Mammary epithelial cell (primary cell): Measurements from ENCODE around the gene NAT14.

Experiments
- EZH2 ChIP-seq: IDR thresholded peaks from 2 replicates; pipeline ENCODE4 v1.6.1; 2012; ENCODE audit warnings: low read length, inconsistent platforms, borderline replicate concordance
- TF ChIP-seq, protein P1 (sequence below), 2 donors: IDR thresholded peaks in 1 of 2; conservative IDR thresholded peaks in 1 of 2; 2 replicates each; pipeline ENCODE4 v1.5.1; 2011 to 2012; ENCODE audit warnings: inconsistent platforms in 2 of 2, low read length in 2 of 2, mild to moderate bottlenecking in 2 of 2, control low read depth in 1 of 2, low read depth in 1 of 2; ENCODE audit not compliant: insufficient read depth in 1 of 2; ENCODE audit errors: extremely low read depth in 1 of 2

DNA sequence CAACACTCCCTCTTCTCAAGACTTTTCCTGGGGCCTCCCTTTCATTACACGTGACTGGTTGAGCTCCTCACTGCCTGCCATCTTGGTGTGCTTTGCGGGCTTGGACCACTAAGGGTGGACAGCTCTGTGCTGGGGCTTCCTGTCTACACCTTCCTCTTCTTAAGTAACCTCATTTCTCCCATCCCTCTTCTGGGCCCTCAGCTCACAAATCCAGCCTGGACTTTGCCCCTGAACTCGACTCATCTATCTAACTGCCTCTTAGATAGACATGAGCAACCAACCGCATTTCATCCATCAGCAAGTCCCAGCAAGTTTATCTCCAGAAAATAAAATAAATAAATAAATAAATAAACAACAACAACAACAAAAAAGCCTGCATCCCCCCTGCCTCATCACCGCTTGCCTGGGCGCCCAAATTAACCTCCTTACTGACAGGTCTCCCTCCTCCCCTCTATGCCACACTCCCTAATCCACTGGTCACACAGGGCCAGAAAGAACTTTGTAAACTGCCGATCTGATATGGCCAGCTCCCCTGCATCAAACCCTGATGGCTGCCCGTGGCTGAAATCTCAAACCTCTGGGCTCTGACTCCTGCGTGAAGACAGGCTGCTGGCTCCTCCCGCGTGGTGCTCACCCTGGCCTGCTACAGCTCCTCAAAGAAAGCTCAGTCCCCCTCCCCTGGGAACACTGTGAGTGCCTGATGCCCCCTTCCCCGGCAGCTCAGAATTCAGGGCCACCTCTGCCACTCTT, 31.3 kb upstream of the NAT14 start:
- TF ChIP-seq, protein P1, sequence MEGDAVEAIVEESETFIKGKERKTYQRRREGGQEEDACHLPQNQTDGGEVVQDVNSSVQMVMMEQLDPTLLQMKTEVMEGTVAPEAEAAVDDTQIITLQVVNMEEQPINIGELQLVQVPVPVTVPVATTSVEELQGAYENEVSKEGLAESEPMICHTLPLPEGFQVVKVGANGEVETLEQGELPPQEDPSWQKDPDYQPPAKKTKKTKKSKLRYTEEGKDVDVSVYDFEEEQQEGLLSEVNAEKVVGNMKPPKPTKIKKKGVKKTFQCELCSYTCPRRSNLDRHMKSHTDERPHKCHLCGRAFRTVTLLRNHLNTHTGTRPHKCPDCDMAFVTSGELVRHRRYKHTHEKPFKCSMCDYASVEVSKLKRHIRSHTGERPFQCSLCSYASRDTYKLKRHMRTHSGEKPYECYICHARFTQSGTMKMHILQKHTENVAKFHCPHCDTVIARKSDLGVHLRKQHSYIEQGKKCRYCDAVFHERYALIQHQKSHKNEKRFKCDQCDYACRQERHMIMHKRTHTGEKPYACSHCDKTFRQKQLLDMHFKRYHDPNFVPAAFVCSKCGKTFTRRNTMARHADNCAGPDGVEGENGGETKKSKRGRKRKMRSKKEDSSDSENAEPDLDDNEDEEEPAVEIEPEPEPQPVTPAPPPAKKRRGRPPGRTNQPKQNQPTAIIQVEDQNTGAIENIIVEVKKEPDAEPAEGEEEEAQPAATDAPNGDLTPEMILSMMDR (conservative IDR thresholded peaks at IDR 0.05 in 1 of 2, IDR thresholded peaks at IDR 0.05 in 1 of 2; ENCODE audit: extremely low read depth in 1 of 2, insufficient read depth in 1 of 2, low read depth in 1 of 2, low read length in 2 of 2): no peak
- no peak for TF ChIP-seq EZH2
